Measurements from ENCODE around the gene MEGF10. TPM values are rescaled to one million over a fixed set of nuclear protein-coding genes. Genes with fewer than 3 reads are reported as not detected.

Gene MEGF10
- total RNA-seq, 4 donors from 2014 or later: 0.57 to 6.0 (median 4.3) TPM

DNA sequence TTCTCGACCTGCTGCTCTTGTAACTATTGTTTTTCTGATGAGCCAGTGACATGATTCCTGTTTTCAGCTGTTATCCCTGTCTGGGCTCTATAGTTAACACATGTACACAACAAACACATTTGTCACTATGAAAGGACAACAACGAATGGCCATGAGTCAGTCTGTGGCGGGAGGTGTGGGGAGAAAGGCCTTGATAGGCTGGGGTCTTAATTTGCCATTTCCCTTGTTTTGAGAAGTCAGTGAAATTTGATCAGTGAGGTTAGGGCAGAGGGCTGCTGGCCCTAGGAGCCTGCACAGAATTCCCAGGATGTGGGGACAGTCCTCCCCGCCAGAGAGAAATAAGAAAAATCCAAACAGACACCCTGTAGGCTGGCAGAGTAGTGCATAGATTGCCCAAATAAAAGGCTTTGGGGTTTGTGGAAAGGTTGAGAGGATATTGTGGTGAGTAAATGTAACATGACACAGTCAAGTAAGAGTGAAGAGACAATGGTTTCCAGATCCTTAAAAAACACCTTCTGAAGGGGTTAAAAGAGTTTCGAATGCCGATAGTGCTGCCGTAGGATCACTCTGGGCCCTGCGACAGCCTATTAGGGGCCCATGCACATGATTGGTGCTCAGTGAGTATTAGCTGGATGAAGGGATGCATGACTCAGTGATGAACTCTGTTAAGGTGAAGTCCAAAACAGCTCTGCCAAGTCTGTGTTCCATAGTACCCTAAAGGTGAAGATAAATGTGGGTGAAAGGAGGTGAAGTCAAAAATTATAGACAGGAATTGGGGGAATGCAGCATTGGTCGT, 115.9 kb downstream of the MEGF10 start:
- intact Hi-C loops (cut with DNase I; ENCODE audit: low total_unique reads): no loop called here
- TF ChIP-seq, protein P1, sequence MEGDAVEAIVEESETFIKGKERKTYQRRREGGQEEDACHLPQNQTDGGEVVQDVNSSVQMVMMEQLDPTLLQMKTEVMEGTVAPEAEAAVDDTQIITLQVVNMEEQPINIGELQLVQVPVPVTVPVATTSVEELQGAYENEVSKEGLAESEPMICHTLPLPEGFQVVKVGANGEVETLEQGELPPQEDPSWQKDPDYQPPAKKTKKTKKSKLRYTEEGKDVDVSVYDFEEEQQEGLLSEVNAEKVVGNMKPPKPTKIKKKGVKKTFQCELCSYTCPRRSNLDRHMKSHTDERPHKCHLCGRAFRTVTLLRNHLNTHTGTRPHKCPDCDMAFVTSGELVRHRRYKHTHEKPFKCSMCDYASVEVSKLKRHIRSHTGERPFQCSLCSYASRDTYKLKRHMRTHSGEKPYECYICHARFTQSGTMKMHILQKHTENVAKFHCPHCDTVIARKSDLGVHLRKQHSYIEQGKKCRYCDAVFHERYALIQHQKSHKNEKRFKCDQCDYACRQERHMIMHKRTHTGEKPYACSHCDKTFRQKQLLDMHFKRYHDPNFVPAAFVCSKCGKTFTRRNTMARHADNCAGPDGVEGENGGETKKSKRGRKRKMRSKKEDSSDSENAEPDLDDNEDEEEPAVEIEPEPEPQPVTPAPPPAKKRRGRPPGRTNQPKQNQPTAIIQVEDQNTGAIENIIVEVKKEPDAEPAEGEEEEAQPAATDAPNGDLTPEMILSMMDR (IDR thresholded peaks at IDR 0.05): no peak
- no peak for TF ChIP-seq POLR2A (IDR thresholded peaks at IDR 0.05)
- 71 to 80% methylated on average over 9 of the region's 9 CpGs for WGBS, 2 donors

DNA sequence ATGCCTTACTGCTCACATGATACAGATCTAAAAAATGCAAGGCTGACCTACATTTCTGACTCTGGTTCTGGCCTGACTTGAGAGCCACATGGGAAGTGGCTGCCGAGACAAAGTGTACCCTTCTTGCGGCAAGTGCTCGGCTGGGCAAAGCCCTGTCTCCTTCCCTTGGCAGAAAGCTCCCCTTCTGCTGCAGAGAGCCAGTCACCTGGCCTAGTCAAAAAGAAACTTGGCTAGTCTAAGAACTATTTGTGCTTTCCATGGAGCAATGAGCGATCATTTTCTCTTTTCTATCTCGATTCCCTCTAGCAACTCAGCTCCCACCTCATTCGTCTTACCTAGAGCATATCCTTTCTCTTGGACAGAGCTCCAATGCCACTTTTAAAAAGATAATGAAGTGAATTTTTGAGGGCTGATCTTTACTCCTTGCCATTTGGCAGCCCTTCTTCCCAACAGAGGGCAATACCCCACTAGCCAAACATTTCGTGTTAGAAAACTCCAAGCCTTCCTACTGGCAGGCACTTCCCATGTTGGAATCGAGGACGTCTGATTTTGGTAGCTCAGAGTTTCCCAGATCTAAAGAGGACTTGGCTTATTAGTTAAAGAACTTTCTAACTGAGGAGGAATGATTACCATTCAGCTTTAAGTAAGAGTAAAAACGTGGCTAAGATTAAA, 118.8 kb downstream of the MEGF10 start:
- no peak overlapping the region for H3K4me3 ChIP-seq (ENCODE audit: low read depth, poor library complexity, severe bottlenecking)
- intact Hi-C loops (cut with DNase I; ENCODE audit: low total_unique reads): no loop called here
- no peak for DNase-seq (ENCODE audit: low spot score in 2 of 2)
- TF ChIP-seq, protein P1 (IDR thresholded peaks at IDR 0.05): no peak
- no peak for TF ChIP-seq POLR2A (IDR thresholded peaks at IDR 0.05)
- WGBS, 2 donors: 61 to 62% methylated on average over 10 of the region's 10 CpGs

More for the DNA sequence above, 115.9 kb downstream of the MEGF10 start:
- DNase-seq (ENCODE audit: low spot score in 2 of 2): no peak
- H3K4me3 ChIP-seq (ENCODE audit: low read depth, poor library complexity, severe bottlenecking): no peak overlapping the region

- WGBS, 2 donors: 78 to 80% methylated on average over 15 of the region's 15 CpGs
- no peak for DNase-seq (ENCODE audit: low spot score in 2 of 2)
- intact Hi-C loops (cut with DNase I; ENCODE audit: low total_unique reads): no loop called here
- TF ChIP-seq, protein P1 (IDR thresholded peaks at IDR 0.05): no peak
- no peak for TF ChIP-seq POLR2A (IDR thresholded peaks at IDR 0.05)
- no peak overlapping the region for H3K4me3 ChIP-seq (ENCODE audit: low read depth, poor library complexity, severe bottlenecking)
Observed at GRCh38 chr5:127409921-127410675, 119.5 kb downstream of the MEGF10 start.

DNA sequence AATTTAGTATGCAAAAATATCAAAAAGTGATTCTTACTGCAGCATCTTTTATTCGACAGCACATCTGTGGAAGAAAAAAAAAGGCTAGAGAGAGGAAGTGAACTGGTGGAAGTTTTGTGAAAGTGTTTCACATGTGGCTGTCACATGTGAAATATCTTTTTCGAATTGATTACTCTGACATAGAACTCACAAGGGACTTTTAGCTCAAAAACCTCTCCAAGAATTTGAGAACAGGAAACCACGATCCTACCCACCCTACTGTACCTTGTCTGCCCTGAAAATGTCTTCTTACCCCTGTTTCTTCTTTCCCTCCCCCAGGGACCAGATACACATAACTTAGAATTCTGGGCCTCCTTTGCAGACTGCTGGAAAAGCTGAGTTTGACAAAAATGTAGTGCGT, 120.4 kb downstream of the MEGF10 start:
- 53 to 58% methylated on average over 4 of the region's 4 CpGs for WGBS, 2 donors
- no peak for TF ChIP-seq POLR2A (IDR thresholded peaks at IDR 0.05)
- TF ChIP-seq, protein P1 (IDR thresholded peaks at IDR 0.05): no peak
- intact Hi-C loops (cut with DNase I; ENCODE audit: low total_unique reads): no loop called here
- DNase-seq (ENCODE audit: low spot score in 2 of 2): no peak
- H3K4me3 ChIP-seq (ENCODE audit: low read depth, poor library complexity, severe bottlenecking): no peak overlapping the region

DNA sequence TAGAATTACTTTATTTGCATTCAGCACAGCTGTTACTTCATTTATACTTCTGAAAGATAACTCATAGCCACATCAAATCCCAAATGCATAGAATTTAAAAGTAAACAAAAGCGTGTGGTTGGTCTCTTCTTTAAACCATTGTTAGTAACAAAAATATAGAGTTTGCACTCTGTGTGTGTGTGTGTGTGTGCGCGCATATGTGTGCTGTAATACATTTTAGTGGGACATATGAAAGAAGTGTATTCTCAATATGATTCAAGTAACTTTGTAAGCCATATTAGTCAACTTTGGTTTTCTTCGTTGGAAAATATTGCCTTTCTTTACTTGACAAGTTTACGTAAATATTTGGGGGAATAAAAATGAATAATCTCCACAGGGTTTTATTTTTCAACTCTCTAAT, 120.8 kb downstream of the MEGF10 start:
- DNase-seq (ENCODE audit: low spot score in 2 of 2): no peak
- H3K4me3 ChIP-seq (ENCODE audit: low read depth, poor library complexity, severe bottlenecking): no peak overlapping the region
- intact Hi-C loops (cut with DNase I; ENCODE audit: low total_unique reads): no loop called here
- no peak for TF ChIP-seq POLR2A (IDR thresholded peaks at IDR 0.05)
- TF ChIP-seq, protein P1 (IDR thresholded peaks at IDR 0.05): no peak
- 92% methylated on average over 5 of the region's 5 CpGs for WGBS, 2 donors
